Ramos (cell line): Measurements from ENCODE around the gene PLEKHG2.
"Not testable (repeated sequence)": the region's sequence is repeated elsewhere in the genome, so short reads cannot be mapped to it uniquely, and the experiment has no call there.

Experiments used
- in situ Hi-C: fragments of 300-500 bp; cut with MboI; formaldehyde crosslinking; loops from one replicate; pipeline ENCODE4 v1.14.3; 2022; ENCODE audit warnings: low sequenced_read_pairs; ENCODE audit not compliant: unreplicated experiment

Gene PLEKHG2

GRCh38 chr19:39412100-39412866 lies at the start of gene PLEKHG2:
Gene PLEKHG2 (plus strand): TSS chr19:39412669. CDS start chr19:39414087, 1,418 bp downstream.
- in situ Hi-C loops: loop anchor here (10.0 kb wide), 1 partner anchor 297 kb away; no protein-coding TSS in a partner anchor

- in situ Hi-C loops: no loop called here
Measured at GRCh38 chr19:39362682-39363657, 49.5 kb upstream of the PLEKHG2 start.

GRCh38 chr19:39363901-39364457 lies 48.5 kb upstream of the PLEKHG2 start:
- in situ Hi-C loops: no loop called here

- in situ Hi-C loops: no loop called here
Measured at GRCh38 chr19:39365531-39365930, 46.9 kb upstream of the PLEKHG2 start.

- in situ Hi-C loops: no loop called here
Measured at GRCh38 chr19:39369200-39369599, 43.3 kb upstream of the PLEKHG2 start.

GRCh38 chr19:39370735-39371134 lies 41.7 kb upstream of the PLEKHG2 start:
- in situ Hi-C loops: no loop called here

GRCh38 chr19:39372047-39372802 lies 40.2 kb upstream of the PLEKHG2 start:
- in situ Hi-C loops: no loop called here

GRCh38 chr19:39372941-39373340 lies 39.5 kb upstream of the PLEKHG2 start:
- in situ Hi-C loops: no loop called here

GRCh38 chr19:39375929-39376328 lies 36.5 kb upstream of the PLEKHG2 start:
- in situ Hi-C loops: no loop called here

GRCh38 chr19:39377373-39378362 lies 34.8 kb upstream of the PLEKHG2 start:
- in situ Hi-C loops: no loop called here

GRCh38 chr19:39379366-39379765 lies 33.1 kb upstream of the PLEKHG2 start:
- in situ Hi-C loops: not testable (repeated sequence)

GRCh38 chr19:39379865-39380396 lies 32.5 kb upstream of the PLEKHG2 start:
- in situ Hi-C loops: no loop called here

GRCh38 chr19:39380521-39381502 lies 31.7 kb upstream of the PLEKHG2 start:
- in situ Hi-C loops: no loop called here

- in situ Hi-C loops: no loop called here
Measured at GRCh38 chr19:39381910-39382611, 30.4 kb upstream of the PLEKHG2 start.

GRCh38 chr19:39382991-39383828 lies 29.3 kb upstream of the PLEKHG2 start:
- in situ Hi-C loops: no loop called here
